Lung microvascular endothelial cell (primary cell): Measurements from ENCODE around the gene PHETA2. TPM values are rescaled to one million over a fixed set of nuclear protein-coding genes. Genes with fewer than 3 reads are reported as not detected.
A peak's percentile ranks its signal among the peaks of the same experiment; 100 is the strongest.

ENCODE experiments used
- DNase-seq, 2 donors: peaks; one replicate each; pipeline versions ENCODE4 v3.0.0 to v3.0.0-alpha.2; 2010; ENCODE audit warnings: low read depth in 2 of 2
- total RNA-seq: library from RNA; depleted of rRNA; stranded (reverse); fragments of >200 nt; gene quantifications from 2 replicates; pipeline ENCODE4 v1.2.1, GENCODE V29; 2014

The PHETA2 gene, protein sequence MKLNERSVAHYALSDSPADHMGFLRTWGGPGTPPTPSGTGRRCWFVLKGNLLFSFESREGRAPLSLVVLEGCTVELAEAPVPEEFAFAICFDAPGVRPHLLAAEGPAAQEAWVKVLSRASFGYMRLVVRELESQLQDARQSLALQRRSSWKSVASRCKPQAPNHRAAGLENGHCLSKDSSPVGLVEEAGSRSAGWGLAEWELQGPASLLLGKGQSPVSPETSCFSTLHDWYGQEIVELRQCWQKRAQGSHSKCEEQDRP
- 17.0 and 22.8 TPM in 2 replicates for total RNA-seq

DNA sequence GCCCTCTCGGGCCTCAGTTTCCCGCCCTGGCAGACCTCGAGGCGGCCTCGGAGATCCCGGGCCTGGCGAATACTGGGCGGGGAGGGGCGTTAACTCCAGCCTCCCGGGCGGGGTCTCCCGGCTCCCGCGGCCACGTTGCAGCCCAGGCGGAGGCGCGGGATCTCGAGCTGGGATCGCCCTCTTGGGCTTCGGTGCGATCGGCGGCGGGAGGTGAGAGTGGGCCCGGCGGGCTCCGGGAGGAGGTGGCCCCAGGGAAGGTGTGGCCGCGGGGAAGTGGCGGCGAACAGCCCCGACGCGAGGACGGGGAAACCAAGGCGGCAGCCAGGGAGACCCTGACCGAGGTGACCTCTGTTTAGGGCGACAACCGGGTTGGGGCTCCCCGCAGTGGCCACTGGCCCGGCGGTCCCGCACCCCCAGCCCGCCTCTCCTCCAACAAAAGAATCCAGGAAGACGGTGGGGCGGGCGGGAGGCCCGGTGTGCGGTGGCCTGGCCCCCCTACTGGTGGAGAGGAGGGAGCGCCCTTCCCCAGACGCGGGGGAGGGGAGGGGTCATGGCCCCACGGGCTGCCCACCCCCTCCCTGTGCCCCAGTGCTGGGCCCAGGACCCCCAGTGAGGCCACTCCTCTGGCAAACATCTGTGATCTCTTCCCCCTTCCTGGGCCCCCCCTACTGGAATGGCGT, at the start of gene PHETA2:
Gene PHETA2 (plus strand): TSS at position 117 of the 680 bp plus-strand sequence. CDS start 3,046 bp downstream, outside the sequence.
- peak; percentile 55 to 65 for DNase-seq

- no peak for DNase-seq
These were observed 48.6 kb upstream of the PHETA2 start for GRCh38 chr22:42025421-42025820.

GRCh38 chr22:42026705-42027104, 47.3 kb upstream of the PHETA2 start:
- DNase-seq = no peak

GRCh38 chr22:42033263-42034181, 40.5 kb upstream of the PHETA2 start:
- DNase-seq = no peak

- DNase-seq = no peak
These were observed 38.8 kb upstream of the PHETA2 start for GRCh38 chr22:42035256-42035655.

DNA sequence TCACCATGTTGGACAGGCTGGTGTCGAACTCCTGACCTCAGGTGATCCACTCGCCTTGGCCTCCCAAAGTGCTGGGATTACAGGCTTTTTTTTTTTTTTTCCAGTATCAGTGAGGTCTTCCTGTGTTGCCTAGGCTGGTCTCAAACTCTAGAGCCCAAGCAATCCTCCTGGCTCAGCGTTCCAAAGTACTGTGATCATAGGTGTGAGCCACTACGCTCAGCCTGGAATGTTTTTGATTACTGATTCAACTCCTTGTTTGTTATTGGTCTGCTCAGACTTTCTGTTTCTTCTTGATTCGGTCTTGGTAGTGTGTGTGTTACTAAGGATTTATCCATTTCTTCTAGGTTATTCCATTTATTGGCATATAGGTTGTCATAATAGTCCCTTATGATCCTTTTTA, 34.8 kb upstream of the PHETA2 start:
- DNase-seq = no peak

GRCh38 chr22:42041784-42042183, 32.3 kb upstream of the PHETA2 start:
- DNase-seq = no peak

DNA sequence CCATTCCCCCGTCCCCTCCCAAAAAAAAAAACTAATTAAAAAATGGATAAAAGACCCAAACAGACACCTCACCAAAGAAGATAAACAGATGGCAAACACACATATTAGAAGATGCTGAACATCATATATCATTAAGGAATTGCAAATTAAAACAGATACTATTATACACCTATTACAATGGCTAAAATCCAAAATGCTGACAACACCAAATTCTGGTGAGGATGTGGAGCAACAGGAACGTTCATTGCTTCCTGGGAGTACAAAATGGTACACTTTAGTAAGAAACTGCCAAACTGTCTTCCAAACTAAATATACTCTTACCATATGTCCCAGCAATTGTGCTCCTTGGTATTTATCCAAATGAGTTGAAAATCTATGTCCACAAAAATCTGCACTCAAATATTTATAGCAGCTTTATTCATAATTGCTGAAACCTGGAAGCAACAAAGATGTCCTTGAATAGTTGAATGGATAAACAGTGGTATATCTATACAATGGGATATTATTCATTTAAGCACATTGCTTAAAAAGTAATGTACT, 23.3 kb upstream of the PHETA2 start:
- no peak for DNase-seq

- DNase-seq = no peak
These were observed 21.3 kb upstream of the PHETA2 start for GRCh38 chr22:42052765-42053164.

- no peak for DNase-seq
These were observed 17.1 kb upstream of the PHETA2 start for GRCh38 chr22:42056757-42057511.

DNA sequence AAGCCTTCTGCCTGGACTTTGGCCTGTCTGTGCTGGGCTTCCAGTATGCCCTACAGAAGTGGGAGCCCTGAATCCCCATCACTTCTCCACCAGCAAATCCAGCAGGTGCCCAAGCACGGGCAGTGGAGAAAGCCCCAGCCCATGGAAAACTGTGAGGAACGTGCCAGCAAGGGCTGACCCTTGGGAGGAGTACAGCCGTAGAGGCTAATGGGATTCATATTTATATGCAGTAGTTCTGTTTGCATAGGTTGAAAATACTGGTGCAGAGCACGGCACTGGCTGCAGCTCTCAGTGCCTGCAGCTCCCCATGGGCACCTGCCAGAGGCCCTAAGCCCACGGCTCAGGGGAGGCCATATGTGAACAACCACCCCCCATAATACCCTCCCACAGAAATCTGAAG, 13.6 kb upstream of the PHETA2 start:
- no peak for DNase-seq

- DNase-seq = no peak
These were observed 13.0 kb upstream of the PHETA2 start for GRCh38 chr22:42061041-42061440.

DNA sequence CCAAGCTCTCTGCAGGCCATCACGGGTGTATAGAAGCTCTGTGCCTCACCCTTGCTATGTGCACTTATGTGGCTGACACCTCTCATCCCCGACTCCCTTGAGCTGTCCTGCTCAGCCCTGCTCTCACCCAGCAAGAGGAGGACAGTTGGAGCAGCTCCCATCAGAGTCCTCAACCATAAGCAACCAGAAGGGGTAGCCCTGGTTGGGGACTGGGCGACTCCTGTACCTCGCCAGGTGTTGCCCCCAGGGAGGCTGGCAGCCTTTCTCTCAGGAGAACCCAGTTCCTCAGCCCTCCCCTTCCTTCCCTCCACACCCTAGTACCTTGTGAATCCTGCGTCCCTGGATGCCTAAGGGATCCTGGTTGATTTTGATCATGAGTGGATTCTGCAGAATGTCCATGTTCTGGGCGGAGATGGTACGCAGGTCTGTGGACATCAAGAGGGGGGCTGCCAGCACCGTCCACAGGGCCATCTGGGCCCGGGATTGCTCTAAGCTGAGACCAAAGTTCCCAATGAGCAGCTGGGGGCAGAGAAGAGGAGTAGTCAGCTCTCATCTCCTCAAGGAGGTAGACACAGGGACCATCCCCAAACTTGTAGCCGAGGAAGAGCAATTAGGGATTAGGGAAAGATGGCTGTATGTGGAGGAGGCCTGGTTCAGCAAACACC, 11.4 kb upstream of the PHETA2 start:
- DNase-seq = no peak

- DNase-seq = no peak
These were observed 9.4 kb upstream of the PHETA2 start for GRCh38 chr22:42064629-42065028.

DNA sequence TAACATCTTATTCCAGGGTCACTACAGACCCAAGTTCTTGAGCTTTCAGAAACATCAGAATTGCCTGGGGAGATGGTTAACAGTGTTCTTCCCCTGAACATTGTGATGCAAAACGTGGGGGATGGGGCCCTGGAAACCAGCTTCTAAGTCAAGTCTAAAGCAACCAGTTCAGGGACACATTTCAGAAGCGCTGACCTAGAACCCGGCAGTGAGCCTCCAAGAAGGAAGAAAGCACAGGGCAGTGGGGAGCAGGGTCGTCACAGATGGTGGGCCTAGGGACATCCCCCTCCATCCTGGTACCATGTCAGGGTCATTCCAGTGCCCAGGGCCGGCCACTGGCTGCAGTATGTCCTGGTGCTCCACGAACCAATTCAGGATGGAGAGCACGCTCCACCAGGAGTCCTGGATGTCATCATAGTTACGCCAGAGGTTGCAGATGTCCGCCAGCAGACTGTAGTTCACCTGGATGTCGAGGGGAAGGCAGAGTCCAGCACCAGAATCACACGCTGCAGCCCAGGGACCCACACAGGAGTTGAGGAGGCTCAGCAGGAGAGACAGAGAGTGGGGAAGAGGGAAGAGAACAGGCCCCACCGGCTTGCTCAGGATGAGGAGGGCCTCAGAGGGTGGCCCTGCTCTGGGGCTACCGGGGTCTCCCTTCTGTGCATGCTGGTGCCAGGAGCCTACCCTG, 8.5 kb upstream of the PHETA2 start:
- DNase-seq = no peak

GRCh38 chr22:42066126-42066761, 7.8 kb upstream of the PHETA2 start:
- DNase-seq = no peak

DNA sequence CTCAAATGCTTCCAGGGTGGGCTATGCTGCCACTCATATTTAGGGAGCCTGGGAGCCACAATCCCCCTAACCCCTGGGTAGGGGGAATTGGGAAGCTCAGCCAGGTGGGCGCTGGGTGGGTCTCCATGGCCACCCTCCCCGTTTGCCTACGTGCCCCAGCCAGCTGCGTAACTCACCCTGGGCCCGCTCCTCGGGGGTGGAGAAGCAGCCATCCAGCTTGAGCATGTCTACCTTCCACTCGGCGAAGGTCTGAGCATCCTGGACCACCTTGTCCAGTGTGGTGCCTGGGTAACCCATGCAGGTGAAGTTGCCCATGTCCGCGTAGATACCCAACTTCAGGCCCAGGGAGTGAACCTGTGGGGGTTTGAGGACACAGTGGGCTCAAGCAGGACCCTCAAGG, 7.1 kb upstream of the PHETA2 start:
- DNase-seq = no peak

DNA sequence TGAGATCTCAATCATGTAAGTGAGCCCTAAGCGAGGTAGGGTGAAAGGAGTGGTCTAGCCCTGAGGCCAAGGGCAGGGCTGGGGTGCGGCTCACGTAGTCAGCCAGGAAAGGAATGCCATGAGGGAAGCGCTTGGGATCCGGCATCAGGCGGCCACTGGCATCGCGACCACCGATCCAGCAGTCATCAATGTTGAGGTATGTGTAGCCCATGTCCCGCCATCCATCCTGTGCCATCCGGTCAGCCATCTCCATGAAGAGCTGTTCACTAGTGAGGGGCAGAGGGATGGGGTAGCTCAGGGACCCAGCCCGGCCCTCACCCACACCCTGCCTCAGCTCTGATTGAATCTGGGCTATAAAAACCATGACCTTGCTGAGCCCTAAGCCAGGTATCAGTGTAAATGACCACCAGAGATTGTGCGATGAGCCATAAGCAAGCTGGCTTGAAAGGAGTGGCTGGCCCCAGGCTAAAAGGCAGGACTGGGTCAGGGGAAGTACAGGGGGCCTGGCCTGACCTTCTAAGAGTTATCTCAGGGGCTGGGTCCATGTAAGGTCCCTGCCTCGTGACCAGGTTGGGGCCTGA, 6.3 kb upstream of the PHETA2 start:
- DNase-seq = no peak

DNA sequence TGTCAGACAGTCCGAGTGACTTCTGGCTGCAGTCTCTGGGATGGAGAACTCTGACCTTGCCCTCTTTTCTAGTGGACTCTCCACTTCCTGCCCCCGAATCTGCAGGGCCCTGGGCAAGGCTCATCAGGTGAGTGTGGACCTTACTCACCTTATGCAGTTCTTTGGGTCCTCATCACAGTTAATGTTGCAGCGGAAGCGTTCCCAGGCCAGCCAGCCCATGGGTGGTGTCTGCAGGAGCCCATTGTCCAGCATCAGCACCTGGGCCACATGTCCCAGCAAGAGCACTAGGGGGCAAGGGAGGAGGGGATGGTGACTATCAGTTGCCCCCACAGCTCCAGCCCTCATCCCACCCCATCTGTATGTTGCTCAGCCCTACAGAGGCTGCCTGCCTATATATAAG, 5.8 kb upstream of the PHETA2 start:
- no peak for DNase-seq
